HCT116 (cell line): Measurements from ENCODE around the gene NACC1.

Experiments
- CBX3 ChIP-seq: IDR thresholded peaks from 2 replicates; pipeline ENCODE4 v1.6.1; 2012; ENCODE audit warnings: low read depth
- CEBPB ChIP-seq: IDR thresholded peaks from 2 replicates; pipeline ENCODE4 v1.6.1; 2012; ENCODE audit warnings: low read depth
- CTCF ChIP-seq, 3 experiments: fragments of 200-600 bp in 1 of 3; sonication (generic) in 1 of 3; IDR thresholded peaks in 2 of 3; conservative IDR thresholded peaks in 1 of 3; 2 replicates each; pipeline ENCODE4 v1.5.1; 2012 to 2017; ENCODE audit warnings: low read depth in 2 of 3, low read length in 2 of 3, antibody characterized with exemption in 1 of 3, borderline replicate concordance in 1 of 3, control low read depth in 1 of 3, mild to moderate bottlenecking in 1 of 3, mixed read lengths in 1 of 3, mixed run types in 1 of 3, moderate library complexity in 1 of 3; ENCODE audit not compliant: insufficient read depth in 1 of 3
- EGR1 ChIP-seq: IDR thresholded peaks from 2 replicates; pipeline ENCODE4 v1.6.1; 2012; ENCODE audit warnings: low read depth
- EZH2 ChIP-seq: fragments of 200-600 bp; sonication (generic); IDR thresholded peaks from 2 replicates; pipeline ENCODE4 v1.6.1; 2017; ENCODE audit warnings: antibody characterized with exemption, mixed run types
- MAX ChIP-seq: IDR thresholded peaks from 2 replicates; pipeline ENCODE4 v1.6.1; 2012
- POLR2A ChIP-seq: IDR thresholded peaks from 2 replicates; pipeline ENCODE4 v1.7.0; 2011; ENCODE audit warnings: borderline replicate concordance; ENCODE audit not compliant: insufficient read depth, insufficient read length; ENCODE audit errors: extremely low read depth
- POLR2AphosphoS5 ChIP-seq: IDR thresholded peaks from 2 replicates; pipeline ENCODE4 v1.6.1; 2011; ENCODE audit warnings: mild to moderate bottlenecking, low read depth, low read length, moderate library complexity
- RAD21 ChIP-seq: IDR thresholded peaks from 2 replicates; pipeline ENCODE4 v1.6.1; 2012; ENCODE audit warnings: low read depth, mild to moderate bottlenecking
- REST ChIP-seq: IDR thresholded peaks from 2 replicates; pipeline ENCODE4 v1.6.1; 2012; ENCODE audit warnings: low read depth

- TF ChIP-seq POLR2A (no peak), REST (no peak), CTCF (IDR thresholded peaks at IDR 0.05 in 2 of 3, conservative IDR thresholded peaks at IDR 0.05 in 1 of 3; ENCODE audit: borderline replicate concordance in 1 of 3, insufficient read depth in 1 of 3, low read depth in 2 of 3, low read length in 2 of 3) (no peak), MAX (no peak), RAD21 (no peak), CEBPB (no peak), EZH2 (no peak), POLR2AphosphoS5 (no peak; the same call in 1 of the 2 replicates), EGR1 (no peak), CBX3 (no peak)
Measured at GRCh38 chr19:13132471-13133180, 14.6 kb downstream of the NACC1 start.
